A549 (cell line): ENCODE measurements around the gene PIK3R1. TPM values are rescaled to one million over a fixed set of nuclear protein-coding genes. Genes with fewer than 3 reads are reported as not detected.

Experiments
- ATAC-seq, 2 experiments: fragments of 200-7000 bp in 1 of 2; fragments of >200 bp in 1 of 2; cut with Nextera tagmentation in 1 of 2; cut with Tn5 transposase in 1 of 2; 3 replicates each; pipeline versions ENCODE4 v1.8.0 to v1.9.1; 2018 to 2020; ENCODE audit warnings: mild to moderate bottlenecking in 1 of 2, moderate library complexity in 1 of 2
- CTCF ChIA-PET: fragments of 300-600 bp; sonication (Branson Sonifier 250); formaldehyde crosslinking; extraction: SDS; loops from one replicate; lab custom pipeline; 2021; ENCODE audit warnings: antibody characterized with exemption, inconsistent platforms; lab: Yijun Ruan, JAX
- POLR2A ChIA-PET: fragments of 350-600 bp; formaldehyde crosslinking; extraction: SDS; loops from one replicate; lab custom pipeline; 2021; ENCODE audit warnings: antibody characterized with exemption, inconsistent platforms; lab: Yijun Ruan, JAX
- DNase-seq, 2 experiments: peaks; one replicate each; pipeline versions ENCODE4 v3.0.0 to v3.0.0-alpha.2; 2011 to 2016; ENCODE audit warnings: low read depth in 1 of 2, low spot score in 1 of 2
- FAIRE-seq: peaks from 2 replicates; lab custom pipeline; 2011; peaks lifted over from hg19 to GRCh38; lab: Jason Lieb, UNC
- H3K27ac ChIP-seq, 2 experiments: fragments of >200 bp; sonication (Bioruptor Twin); formaldehyde crosslinking; 3 replicates each; pipeline ENCODE4 v1.5.1; 2016 to 2017
- H3K4me1 ChIP-seq: fragments of >200 bp; sonication (Bioruptor Twin); formaldehyde crosslinking; 3 replicates; pipeline ENCODE4 v1.6.1; 2016
- H3K4me2 ChIP-seq: fragments of >200 bp; sonication (Bioruptor Twin); formaldehyde crosslinking; 3 replicates; pipeline ENCODE4 v1.6.1; 2016
- H3K4me3 ChIP-seq: fragments of >200 bp; sonication (Bioruptor Twin); formaldehyde crosslinking; 3 replicates; pipeline ENCODE4 v1.5.1; 2016
- H3K9me3 ChIP-seq: fragments of >200 bp; sonication (Bioruptor Twin); formaldehyde crosslinking; 3 replicates; pipeline ENCODE4 v1.6.1; 2016
- CBX8 ChIP-seq: fragments of 200-600 bp; sonication (generic); IDR thresholded peaks from 2 replicates; pipeline ENCODE4 v1.6.1; 2016
- CEBPB ChIP-seq, 2 experiments: fragments of >200 bp in 1 of 2; sonication (Bioruptor Twin) in 1 of 2; formaldehyde crosslinking in 1 of 2; IDR thresholded peaks; 2 replicates each; pipeline ENCODE4 v1.6.1; 2012 to 2016
- CHD2 ChIP-seq: fragments of 150-350 bp; IDR thresholded peaks from 2 replicates; pipeline ENCODE4 v1.6.1; 2014; ENCODE audit warnings: low read length; ENCODE audit not compliant: partially characterized antibody
- ESRRA ChIP-seq: fragments of 150-350 bp; IDR thresholded peaks from 2 replicates; pipeline ENCODE4 v1.6.1; 2014; ENCODE audit warnings: mild to moderate bottlenecking, low read length, borderline replicate concordance
- FOSB ChIP-seq: fragments of 250-450 bp; sonication (Bioruptor Pico); IDR thresholded peaks from 2 replicates; pipeline ENCODE4 v1.5.0; 2020; ENCODE audit warnings: mild to moderate bottlenecking, moderate library complexity
- FOXS1 ChIP-seq: fragments of 250-450 bp; sonication (Bioruptor Pico); IDR thresholded peaks from 2 replicates; pipeline ENCODE4 v1.5.0; 2020; ENCODE audit warnings: mild to moderate bottlenecking, moderate library complexity
- HDAC2 ChIP-seq: fragments of 200-600 bp; sonication (generic); IDR thresholded peaks from 2 replicates; pipeline ENCODE4 v1.6.1; 2016
- HOXB13 ChIP-seq: fragments of 250-450 bp; sonication (Bioruptor Pico); IDR thresholded peaks from 2 replicates; pipeline ENCODE4 v1.5.0; 2020; ENCODE audit warnings: low read depth, mild to moderate bottlenecking, moderate library complexity
- JUNB ChIP-seq: fragments of >200 bp; sonication (Bioruptor Twin); formaldehyde crosslinking; IDR thresholded peaks from 2 replicates; pipeline ENCODE4 v1.6.1; 2016
- MAFK ChIP-seq: fragments of 450-650 bp; IDR thresholded peaks from 2 replicates; pipeline ENCODE4 v1.6.1; 2014; ENCODE audit not compliant: partially characterized antibody
- MYC ChIP-seq: IDR thresholded peaks from 2 replicates; pipeline ENCODE4 v1.6.1; 2012; ENCODE audit warnings: mild to moderate bottlenecking, inconsistent platforms, low read length, improper control_type of control experiment, borderline replicate concordance
- NPAS2 ChIP-seq: fragments of 250-450 bp; sonication (Bioruptor Pico); IDR thresholded peaks from 2 replicates; pipeline ENCODE4 v1.8.0; 2022; ENCODE audit warnings: mild to moderate bottlenecking, moderate library complexity, borderline replicate concordance
- POLR2AphosphoS2 ChIP-seq: conservative IDR thresholded peaks from 2 replicates; pipeline ENCODE4 v1.6.1; 2012; ENCODE audit warnings: low read length, improper control_type of control experiment, inconsistent platforms
- RAD21 ChIP-seq, 2 experiments: fragments of >200 bp in 1 of 2; sonication (Bioruptor Twin) in 1 of 2; formaldehyde crosslinking in 1 of 2; IDR thresholded peaks in 1 of 2; conservative IDR thresholded peaks in 1 of 2; 2 replicates in 1 of 2; 3 replicates in 1 of 2; pipeline ENCODE4 v1.6.1; 2012 to 2018; ENCODE audit warnings: inconsistent platforms in 1 of 2
- RCOR1 ChIP-seq: fragments of 150-350 bp; IDR thresholded peaks from 2 replicates; pipeline ENCODE4 v1.6.1; 2014; ENCODE audit warnings: antibody characterized with exemption, low read length, low read depth
- ZFP36 ChIP-seq: fragments of 450-650 bp; IDR thresholded peaks from 2 replicates; pipeline ENCODE4 v1.6.1; 2014; ENCODE audit warnings: borderline replicate concordance; ENCODE audit not compliant: partially characterized antibody
- WGBS: methylation state at CpG from one replicate; pipeline ENCODE4 v1.1.6; 2017; ENCODE audit errors: missing lambda C conversion rate; 5-methylcytosine and 5-hydroxymethylcytosine counted together
- polyA plus RNA-seq, 4 experiments: library from polyadenylated mRNA; depleted of rRNA in 3 of 4; stranded (reverse); fragments of >200 nt; fragmentation: RNase III in 1 of 4; extraction: RNeasy Plus Mini Kit Qiagen cat#74134 plus additional on column Dnase treatment in 1 of 4; gene quantifications; 2 replicates in 3 of 4; 3 replicates in 1 of 4; pipeline ENCODE4 v1.2.3, GENCODE V29; 2011 to 2017
- TF ChIP-seq, protein P1 (sequence below): IDR thresholded peaks from 2 replicates; pipeline ENCODE4 v1.6.1; 2012
- TF ChIP-seq, protein P2 (sequence below): IDR thresholded peaks from 2 replicates; pipeline ENCODE4 v1.6.1; 2012; ENCODE audit warnings: low read depth, borderline replicate concordance

Gene PIK3R1
- polyA plus RNA-seq, 2 of the 4 experiments (the other 2 are of a cell fraction) = 5.5 to 5.7 TPM

DNA sequence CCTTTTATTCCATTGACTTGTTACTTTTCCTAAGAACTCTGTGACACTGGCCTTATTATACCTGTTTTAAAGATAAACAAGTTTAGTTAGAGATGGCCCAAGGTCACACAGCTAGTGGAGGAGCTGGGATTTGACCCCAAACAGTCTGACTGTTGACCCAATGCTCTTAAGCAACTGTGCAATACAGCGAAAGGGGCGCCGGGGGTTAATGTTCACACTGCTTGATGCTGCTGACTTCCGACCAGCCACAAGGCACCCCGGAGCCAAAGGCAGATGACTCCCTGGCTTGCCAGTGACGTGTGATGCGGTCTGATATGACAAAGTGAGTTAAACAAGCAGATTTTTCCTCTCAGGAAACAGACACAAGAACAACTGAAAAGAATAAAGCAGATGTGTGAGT lies 23.9 kb downstream of the PIK3R1 start:
- 79% methylated on average over 7 of the region's 7 CpGs for WGBS
- Histone ChIP-seq H3K4me2 (no peak overlapping the region), H3K4me1 (no peaks in the 10 kb centered on the region), H3K27ac (no peak overlapping the region), H3K9me3 (no peaks in the 10 kb centered on the region), H3K4me3 (no peak overlapping the region)
- POLR2A ChIA-PET = interaction anchor here (0.7 kb wide), 1 partner anchor 17 kb away, joined by 3 read pairs; no protein-coding TSS in a partner anchor
- TF ChIP-seq RCOR1 = no peak
- FAIRE-seq (no peak), ATAC-seq (no peak), DNase-seq (no peak)
- CTCF ChIA-PET = interaction anchor here (0.6 kb wide), 1 partner anchor 726 kb away, joined by 3 read pairs; no protein-coding TSS in a partner anchor

DNA sequence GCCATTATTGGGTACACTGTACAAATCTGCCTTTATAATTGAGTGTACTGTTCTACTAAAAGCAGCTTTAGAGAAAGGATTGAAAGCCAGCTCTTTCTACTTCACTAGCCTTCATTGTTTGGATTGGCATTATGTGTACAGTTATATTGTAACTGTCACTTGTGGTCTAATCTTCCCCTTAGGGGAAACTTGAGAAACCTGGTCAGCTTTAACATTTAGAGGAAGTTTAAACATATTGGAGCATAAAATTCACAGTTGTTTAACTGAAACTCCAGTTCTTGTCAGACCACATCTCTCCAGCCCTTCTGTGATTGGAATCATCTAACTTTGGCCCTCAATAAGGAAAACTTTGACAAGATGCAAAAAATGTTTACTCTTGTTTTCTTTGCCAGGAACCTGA lies 24.6 kb downstream of the PIK3R1 start:
- Histone ChIP-seq H3K9me3 (no peaks in the 10 kb centered on the region), H3K4me1 (no peaks in the 10 kb centered on the region), H3K4me2 (no peak overlapping the region), H3K27ac (no peak overlapping the region), H3K4me3 (no peak overlapping the region)
- FAIRE-seq (no peak), DNase-seq (no peak), ATAC-seq (no peak)
- TF ChIP-seq HOXB13 (CRISPR knock-in tag) = no peak
- TF ChIP-seq ESRRA = no peak
- no peak for TF ChIP-seq FOSB
- TF ChIP-seq POLR2AphosphoS2 = no peak
- TF ChIP-seq MYC = no peak
- no peak for TF ChIP-seq NPAS2 (CRISPR knock-in tag)
- no peak for TF ChIP-seq CBX8
- no peak for TF ChIP-seq ZFP36
- TF ChIP-seq, protein P1, sequence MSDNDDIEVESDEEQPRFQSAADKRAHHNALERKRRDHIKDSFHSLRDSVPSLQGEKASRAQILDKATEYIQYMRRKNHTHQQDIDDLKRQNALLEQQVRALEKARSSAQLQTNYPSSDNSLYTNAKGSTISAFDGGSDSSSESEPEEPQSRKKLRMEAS = no peak
- no peak for TF ChIP-seq CHD2
- no peak for TF ChIP-seq FOXS1 (CRISPR knock-in tag)
- TF ChIP-seq, protein P2, sequence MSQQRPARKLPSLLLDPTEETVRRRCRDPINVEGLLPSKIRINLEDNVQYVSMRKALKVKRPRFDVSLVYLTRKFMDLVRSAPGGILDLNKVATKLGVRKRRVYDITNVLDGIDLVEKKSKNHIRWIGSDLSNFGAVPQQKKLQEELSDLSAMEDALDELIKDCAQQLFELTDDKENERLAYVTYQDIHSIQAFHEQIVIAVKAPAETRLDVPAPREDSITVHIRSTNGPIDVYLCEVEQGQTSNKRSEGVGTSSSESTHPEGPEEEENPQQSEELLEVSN = no peak
- POLR2A ChIA-PET = no interaction called here
- CTCF ChIA-PET = interaction anchor here (1.5 kb wide), 1 partner anchor 12 kb away, joined by 4 read pairs; no protein-coding TSS in a partner anchor

DNA sequence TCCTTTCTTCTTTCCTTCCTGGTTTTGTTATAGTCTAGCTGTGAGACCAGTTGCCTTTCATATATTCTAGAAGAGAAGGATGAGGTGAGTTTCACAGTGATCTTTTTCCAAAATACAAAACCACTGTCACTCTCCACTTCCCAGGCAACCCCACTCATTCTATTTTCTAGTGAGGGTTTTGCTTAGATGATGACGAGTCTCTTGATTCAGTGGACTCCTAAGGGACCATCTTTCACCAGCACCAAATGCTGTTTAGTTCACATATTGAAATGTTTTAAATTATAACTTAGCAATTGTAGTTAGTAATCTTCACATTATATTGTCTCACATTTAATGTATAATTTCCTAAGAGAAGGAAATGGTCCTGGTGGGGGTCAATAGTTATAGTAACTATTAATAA lies 25.2 kb downstream of the PIK3R1 start:
- no peak overlapping the region for H3K4me3 ChIP-seq
- ChIA-PET POLR2A (no interaction called here), CTCF (interaction anchor here (1.5 kb wide), 1 partner anchor 11 kb away, joined by 4 read pairs; no protein-coding TSS in a partner anchor)
- no peak for DNase-seq
- no peak for ATAC-seq
- TF ChIP-seq HDAC2 = no peak
- H3K27ac ChIP-seq = no peak overlapping the region
- H3K9me3 ChIP-seq = no peaks in the 10 kb centered on the region
- no peak for FAIRE-seq
- 86% methylated on average over 1 of the region's 1 CpG for WGBS
- no peaks in the 10 kb centered on the region for H3K4me1 ChIP-seq
- H3K4me2 ChIP-seq = no peak overlapping the region

DNA sequence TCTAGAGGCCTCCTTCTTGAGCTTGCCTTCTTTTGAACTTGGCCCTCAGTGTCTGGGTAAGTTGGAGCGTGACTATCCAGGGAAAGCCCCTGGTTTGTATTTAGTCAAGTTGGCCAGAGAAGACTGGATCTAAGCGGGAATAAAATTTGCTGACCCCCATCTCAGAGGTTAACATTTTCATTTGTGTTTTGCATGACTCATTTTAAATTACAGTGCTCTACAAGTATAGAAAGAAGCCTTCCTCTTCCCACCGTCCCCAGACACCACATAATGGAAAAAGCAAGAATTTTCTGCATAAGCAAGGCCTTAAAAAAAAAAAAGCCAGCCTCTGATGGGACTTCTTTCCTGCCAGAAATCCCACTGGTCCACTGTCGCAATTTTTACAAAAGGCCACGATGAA lies 27.2 kb downstream of the PIK3R1 start:
- Histone ChIP-seq H3K4me3 (no peak overlapping the region), H3K27ac (no peak overlapping the region), H3K9me3 (no peaks in the 10 kb centered on the region), H3K4me2 (no peak overlapping the region), H3K4me1 (no peaks in the 10 kb centered on the region)
- WGBS = 95% methylated on average over 5 of the region's 5 CpGs
- TF ChIP-seq MAFK (no peak), ZFP36 (no peak)
- TF ChIP-seq, protein P1 = no peak
- ChIA-PET CTCF (no interaction called here), POLR2A (no interaction called here)
- no peak for DNase-seq
- no peak for ATAC-seq
- no peak for FAIRE-seq

DNA sequence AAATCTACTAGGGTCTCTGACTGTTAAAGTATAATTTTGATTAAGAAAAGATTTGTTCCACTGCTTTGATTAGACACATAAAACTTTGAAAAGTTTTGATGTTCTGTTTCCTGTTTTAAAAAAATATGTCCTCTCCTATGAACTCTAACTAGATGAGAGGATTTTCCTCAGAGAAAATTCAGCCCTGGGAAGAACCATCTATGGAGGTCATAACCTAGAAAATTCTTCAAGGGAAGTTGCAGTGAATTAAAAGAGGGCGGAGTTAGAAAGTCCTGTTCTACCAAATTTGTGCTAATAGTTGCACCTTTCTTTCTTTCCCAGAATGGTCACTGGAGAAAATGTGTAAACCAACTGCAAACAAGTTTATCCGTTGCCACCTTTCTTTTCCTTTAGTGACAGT lies 27.7 kb downstream of the PIK3R1 start:
- Histone ChIP-seq H3K4me2 (no peak overlapping the region), H3K4me1 (no peaks in the 10 kb centered on the region), H3K9me3 (no peaks in the 10 kb centered on the region), H3K4me3 (no peak overlapping the region), H3K27ac (no peak overlapping the region)
- DNase-seq (no peak), ATAC-seq (no peak), FAIRE-seq (no peak)
- ChIA-PET CTCF (no interaction called here), POLR2A (no interaction called here)
- no peak for TF ChIP-seq RAD21 (conservative IDR thresholded peaks at IDR 0.05 in 1 of 2, IDR thresholded peaks at IDR 0.05 in 1 of 2)
- no peak for TF ChIP-seq CHD2
- TF ChIP-seq CEBPB (IDR thresholded peaks at IDR 0.05) = no peak
- TF ChIP-seq JUNB = no peak
- 92% methylated on average over 2 of the region's 2 CpGs for WGBS
